GM15510 (cell line): ENCODE results near the gene AGPAT2.

ENCODE experiments used
- POLR2A ChIP-seq: IDR thresholded peaks from 3 replicates; pipeline ENCODE4 v1.6.1; 2011; ENCODE audit warnings: borderline replicate concordance; ENCODE audit not compliant: insufficient read length; ENCODE audit errors: extremely low read depth

AGPAT2 gene

DNA sequence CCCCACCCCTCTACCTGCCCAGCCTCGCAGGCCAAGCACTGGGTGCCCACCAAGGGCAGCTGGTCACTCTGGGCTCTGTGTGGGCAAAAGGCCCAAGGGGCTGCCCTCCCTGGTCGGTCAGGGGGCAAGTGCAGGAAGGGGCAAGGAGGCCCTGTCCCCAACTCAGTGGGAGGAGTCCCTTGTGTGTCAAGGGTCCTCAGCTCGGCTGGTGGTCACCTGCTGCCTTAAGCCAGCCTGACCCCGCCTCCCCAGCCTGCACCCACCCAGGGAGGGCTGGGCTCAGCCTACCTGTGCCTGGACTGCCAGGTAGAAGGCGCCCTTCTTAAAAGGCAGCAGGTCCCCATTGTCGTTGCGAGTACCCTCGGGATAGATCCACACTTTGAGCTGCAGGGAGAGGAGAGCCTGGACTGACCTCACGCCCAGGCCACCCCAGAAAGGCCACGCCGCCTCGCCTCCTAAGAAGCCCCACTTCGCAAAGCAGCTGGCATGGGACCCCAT is 10.9 kb downstream of the AGPAT2 start:
- no peak for TF ChIP-seq POLR2A

DNA sequence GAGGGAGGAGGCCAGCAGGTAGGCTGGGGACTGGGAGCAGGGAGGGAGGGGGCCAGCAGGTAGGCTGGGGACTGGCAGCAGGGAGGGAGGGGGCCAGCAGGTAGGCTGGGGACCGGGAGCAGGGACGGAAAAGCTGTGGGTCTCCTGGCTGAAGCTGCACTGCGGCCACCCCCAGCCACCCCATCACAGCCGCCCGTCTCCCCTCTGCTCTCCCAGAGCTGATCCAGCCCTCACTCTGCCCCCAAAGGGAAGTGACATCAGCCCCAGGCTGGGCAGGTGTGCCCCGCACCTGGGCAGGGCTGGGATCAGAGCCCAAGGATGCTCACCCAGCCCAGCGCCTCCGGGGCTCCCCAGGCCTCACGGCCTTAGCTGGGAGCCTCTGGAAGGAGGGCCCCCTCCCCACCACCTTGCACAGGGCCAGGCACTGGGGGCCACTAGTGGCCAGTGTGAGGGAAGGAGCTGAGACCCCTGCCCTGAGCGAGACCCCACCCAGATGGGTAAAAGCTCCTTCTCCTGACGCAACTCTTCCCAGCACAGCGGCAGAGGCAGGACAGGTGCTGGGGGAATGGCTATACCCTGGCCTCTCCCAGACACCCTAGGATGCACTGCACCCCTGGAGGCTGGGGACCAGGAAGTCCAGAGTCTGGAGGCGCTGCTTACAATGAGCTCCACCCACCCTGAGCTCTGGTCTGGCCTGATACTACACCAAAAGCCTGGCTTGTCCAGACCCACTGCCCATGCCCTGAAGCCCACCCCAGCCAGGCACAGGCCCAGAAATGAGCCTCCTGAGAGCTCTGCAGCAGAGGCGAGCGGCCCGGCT is 11.6 kb downstream of the AGPAT2 start:
- TF ChIP-seq POLR2A, result no peak

DNA sequence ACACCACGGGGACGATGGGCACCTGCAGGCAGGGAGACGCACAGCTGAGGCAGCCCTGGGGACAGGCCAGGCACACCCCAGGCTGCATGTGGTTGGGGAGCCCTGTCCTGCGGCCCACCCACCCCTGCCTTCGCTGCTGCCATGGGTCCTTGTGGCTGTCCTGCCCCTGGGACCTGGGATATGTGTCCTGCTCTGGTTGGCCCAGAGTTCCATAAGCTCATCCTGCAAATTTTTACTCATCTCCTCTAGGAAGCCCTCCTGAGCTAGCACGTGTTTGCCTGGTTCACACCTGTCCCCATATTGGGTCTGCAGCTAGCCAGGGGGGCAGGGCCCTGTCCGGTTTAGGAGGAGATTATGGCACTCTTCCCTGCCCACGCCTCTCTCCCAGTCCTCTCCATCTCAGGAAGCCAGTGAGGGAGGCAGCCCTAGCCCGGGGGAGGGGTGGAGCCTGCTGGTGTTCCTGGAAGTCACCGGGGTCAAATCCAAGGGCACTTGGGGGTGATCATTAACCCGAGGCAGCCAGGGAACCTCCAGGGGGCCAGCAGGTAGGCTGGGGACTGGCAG is 12.4 kb downstream of the AGPAT2 start:
- TF ChIP-seq POLR2A, result no peak

DNA sequence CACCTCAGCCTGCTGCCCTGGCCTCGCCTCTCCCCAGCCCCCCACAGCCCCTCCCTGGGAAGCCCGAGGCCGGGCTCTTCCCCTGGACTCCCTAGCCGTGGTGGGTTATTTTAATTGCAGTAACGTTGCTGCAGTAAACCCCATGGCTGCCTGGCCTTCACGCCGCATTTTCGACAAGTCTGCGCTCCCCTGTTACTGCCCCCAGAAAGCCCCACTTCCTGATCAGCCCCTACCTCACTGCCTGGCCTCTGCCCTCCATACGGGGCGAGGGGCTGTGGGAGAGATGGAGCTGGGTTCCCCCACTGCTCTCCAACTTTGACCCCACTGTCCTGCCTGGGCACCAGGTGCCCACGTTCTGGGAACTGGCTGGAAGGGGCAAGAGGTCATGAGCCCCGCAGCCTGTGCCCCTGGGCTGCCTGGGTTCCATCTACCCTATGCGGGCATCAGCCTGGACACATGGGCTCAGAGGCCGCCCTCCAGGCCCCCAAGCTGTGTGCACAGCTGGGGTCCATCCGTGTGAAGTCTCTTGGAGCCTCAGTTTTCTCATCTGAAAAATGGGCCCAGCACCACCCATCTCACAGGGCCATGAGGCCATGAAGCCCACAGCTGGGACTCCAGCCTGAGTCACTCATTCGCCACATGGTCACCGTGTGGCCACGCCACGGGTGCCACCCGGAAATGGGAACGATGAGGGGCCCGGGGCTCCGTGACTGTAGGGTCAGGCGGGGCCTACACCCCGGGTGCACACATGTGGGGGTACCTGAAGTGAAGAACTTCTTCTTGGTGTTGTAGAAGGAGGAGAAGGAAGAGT is 13.1 kb downstream of the AGPAT2 start:
- TF ChIP-seq POLR2A, result no peak

DNA sequence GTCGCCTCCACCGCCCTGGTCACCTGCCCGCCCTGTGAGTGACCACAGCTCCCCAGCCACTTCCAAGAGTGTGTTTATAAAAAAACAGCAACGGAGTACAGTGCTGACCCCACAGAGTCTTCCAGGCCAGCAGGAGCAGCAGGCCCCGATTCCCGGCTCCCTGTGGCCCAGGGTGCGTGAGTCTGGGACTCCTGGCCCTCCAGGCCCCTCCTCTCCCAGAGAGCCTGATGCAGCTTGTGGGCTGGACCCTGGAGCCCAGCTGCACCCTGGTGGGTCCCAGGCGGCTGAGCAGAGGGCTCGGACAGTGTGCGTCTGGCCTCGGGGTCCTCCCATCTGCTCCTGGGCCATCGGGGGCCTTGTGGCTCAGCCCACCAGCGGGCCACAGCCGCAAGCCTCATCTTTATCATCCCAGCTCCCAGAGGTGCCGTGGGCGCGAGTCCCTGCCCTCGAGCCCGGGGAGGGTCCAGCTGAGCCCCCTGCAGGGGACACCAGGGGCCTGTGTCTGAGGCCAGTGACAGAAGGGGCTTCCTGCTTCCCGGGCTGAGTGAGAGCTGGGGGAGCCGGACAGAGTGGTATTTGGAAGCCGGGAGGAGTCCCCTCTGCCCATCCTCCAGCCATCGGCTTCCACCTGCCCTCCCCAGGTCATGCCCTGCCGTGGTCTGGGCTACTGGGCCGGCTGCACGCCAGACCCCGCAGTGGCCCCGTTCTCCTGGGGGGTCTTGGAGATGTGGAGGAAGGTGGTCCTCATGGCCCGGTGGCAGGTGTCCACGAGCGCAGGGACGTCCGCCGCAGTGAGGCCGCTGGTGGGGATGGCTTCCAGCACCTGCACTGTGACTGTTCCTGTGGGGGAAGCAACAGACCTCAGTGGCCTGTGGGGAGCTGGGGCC is 13.9 kb downstream of the AGPAT2 start:
- TF ChIP-seq POLR2A, result no peak

DNA sequence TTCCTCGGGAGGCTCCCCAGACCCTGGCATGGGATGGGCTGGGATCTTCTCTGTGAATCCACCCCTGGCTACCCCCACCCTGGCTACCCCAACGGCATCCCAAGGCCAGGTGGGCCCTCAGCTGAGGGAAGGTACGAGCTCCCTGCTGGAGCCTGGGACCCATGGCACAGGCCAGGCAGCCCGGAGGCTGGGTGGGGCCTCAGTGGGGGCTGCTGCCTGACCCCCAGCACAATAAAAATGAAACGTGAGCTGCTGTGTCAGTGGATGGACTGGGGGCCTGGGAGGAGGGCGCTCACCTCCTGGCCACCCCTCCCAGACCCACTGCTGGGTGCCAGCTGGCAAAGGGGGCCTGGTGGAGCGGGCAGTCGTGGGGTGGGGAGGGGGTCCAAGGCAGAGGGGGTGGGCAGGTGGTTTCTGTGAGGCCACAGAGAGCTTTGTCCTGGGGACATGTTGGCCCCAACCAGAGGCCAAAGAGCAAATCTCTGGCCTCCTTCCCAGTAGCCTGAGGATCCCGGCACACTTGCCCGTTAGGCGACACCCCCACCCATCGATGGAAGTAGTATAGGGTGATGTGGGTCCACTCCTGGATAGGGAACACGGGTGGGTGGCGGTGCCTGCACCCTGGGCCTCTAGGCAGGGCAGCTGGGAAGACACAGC is 14.7 kb downstream of the AGPAT2 start:
- no peak for TF ChIP-seq POLR2A

DNA sequence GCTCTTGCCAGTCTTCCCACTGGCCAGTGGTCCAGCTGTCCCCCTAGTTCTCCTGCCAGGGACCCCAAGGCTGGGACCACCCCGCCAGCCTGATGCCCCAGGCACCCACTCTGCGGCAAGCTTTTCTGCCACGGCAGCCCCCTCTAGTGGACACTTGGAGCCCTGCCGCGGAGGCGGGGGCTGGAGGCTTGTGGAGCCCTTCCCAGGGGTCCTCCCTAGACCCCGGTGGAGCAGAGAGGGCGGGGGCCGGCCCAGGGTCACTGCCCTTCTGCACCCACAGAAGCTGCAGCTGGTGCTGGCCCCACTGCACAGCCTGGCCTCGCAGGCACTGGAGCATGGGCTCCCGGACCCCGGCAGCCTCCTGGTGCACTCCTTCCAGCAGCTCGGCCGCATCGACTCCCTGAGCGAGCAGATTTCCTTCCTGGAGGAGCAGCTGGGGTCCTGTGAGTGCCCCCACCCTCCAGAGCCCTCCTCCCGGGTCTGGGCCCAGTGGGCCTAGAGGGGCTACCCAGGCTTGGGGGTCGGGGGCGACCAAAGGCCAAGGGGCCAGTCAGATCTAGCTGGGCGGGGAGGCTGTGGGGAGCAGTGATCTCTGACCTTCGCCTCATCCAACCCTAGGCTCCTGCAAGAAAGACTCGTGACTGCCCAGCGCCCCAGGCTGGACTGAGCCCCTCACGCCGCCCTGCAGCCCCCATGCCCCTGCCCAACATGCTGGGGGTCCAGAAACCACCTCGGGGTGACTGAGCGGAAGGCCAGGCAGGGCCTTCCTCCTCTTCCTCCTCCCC is 15.4 kb downstream of the AGPAT2 start:
- TF ChIP-seq POLR2A, result no peak

DNA sequence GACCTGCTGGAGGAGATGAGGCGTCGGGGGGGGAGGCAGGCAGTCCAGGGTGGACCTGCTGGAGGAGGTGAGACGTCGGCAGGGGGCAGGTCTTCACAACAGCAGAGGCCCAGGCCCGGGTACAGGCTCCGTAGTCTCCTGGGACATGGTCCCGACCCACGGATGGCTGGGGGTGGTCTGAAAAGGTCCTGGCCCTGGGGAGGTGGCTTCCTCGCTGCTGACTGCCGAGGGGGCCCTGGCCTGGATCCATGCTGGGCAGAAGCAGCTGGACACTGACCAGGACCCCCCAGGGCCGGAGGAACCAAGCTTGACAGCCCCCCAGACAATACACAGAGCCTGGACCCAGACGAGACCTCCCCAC is 16.0 kb downstream of the AGPAT2 start:
- no peak for TF ChIP-seq POLR2A

DNA sequence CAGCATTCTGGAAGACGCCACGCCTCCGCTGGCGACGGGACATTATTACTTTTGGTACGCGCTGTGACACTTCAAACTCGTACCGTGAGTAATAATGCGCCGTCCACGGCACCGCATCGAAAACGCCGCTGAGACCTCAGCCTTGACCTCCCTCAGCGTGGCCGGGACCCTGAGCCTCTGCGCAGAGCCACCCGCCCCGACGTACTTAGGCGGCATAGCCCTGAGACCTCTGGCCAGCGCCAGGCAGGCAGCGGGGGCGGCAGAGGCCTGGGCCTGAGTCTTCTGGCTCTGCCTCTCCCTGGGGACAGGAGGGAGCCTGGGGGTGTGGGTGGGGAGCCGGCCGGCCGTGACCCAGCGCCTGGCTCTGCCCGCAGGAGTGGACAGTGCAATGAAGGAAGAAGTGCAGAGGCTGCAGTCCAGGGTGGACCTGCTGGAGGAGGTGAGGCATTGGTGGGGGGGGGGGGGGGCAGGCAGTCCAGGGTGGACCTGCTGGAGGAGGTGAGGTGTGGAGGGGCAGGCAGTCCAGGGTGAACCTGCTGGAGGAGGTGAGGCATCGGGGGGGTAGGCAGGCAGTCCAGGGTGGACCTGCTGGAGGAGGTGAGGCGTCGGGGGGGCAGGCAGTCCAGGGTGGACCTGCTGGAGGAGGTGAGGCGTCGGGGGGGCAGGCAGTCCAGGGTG is 16.5 kb downstream of the AGPAT2 start:
- no peak for TF ChIP-seq POLR2A

DNA sequence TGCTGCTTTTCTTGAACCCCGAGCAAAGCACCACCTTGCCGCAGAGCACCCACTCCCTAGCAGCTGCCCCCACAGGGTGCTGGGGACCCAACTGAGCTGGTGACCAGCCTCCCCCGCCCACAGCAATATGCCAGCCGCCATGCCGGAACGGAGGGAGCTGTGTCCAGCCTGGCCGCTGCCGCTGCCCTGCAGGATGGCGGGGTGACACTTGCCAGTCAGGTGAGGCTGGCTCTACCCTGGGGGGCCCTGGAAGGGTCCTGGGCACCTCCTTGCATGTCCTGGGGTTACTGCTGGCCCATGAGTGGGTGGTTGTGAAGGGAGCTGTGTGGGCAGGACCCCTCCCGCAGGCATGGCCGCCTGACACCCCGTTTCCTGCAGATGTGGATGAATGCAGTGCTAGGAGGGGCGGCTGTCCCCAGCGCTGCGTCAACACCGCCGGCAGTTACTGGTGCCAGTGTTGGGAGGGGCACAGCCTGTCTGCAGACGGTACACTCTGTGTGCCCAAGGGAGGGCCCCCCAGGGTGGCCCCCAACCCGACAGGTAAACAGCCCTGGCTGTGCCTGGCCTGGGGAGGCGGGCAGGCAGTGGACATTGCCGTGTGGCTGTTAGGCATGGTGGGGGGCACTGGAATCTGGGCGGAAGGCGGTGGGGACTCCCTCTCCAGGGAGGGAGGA is 17.3 kb downstream of the AGPAT2 start:
- TF ChIP-seq POLR2A, result no peak

DNA sequence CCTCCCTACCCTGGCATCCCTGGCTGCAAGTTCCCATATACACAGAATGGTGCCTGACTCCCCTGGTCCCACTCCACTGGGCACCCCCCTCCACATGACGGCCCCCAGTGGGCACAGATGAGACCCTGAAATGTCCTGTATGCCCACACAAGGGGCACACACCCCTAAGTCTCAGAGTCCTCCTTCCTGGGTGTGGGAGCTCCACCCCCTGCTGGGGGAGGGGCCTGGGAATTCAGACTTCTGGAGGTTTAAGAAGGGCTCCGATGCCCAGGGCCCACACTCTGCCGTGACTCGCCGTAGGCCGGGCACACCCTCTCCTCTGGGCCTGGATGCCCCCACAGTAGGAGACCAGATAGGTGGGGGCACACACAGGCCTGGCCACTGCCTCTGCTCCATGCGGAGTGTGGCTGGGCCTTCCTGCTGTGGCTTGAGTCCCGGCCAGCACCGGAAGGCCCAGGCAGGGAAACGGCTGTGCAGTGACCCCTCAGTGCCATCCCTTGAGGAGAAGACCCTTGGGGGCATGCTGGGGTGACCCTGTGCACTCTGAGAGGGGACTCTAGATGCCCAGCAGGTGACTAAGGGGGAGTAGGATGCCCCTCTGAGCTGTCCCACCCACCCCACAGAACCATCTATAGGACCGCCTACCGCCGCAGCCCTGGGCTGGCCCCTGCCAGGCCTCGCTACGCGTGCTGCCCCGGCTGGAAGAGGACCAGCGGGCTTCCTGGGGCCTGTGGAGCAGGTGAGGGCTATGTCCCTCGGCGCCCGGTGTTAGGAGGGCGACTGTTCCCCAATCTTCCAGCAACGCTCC is 18.1 kb downstream of the AGPAT2 start:
- TF ChIP-seq POLR2A, result no peak

DNA sequence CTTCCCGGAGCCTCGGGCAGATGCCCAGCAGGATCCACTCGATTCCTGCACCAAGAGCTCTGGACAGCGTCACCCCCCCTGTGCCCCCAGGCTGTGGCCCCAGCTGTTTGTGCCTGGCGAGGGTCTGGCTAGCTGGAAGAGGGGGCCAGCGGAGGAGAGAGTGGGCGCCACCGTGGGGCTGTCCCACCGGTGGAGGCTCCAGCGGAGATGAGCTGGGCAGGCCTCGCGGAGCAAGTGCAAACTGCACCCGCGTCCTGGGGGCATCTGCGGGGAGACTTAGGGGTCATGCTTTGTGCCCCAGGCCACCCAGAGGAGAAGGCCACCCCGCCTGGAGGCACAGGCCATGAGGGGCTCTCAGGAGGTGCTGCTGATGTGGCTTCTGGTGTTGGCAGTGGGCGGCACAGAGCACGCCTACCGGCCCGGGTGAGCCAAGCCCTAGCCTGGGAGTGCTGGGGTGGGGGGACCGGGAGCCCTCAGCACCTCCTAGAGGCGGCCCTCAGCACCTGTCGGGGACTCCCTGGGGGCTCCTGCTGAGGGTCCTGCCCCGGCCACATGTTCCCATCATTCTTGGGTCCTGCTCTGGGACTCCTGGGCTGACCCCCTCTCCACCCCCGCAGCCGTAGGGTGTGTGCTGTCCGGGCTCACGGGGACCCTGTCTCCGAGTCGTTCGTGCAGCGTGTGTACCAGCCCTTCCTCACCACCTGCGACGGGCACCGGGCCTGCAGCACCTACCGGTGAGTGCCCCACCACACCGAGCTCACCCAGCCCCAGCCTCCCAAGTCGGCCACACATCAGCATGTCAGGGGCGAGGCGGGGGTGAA is 19.1 kb downstream of the AGPAT2 start:
- no peak for TF ChIP-seq POLR2A
